ENCODE results near the gene SLIT3. TPM values are rescaled to one million over a fixed set of nuclear protein-coding genes. Genes with fewer than 3 reads are reported as not detected.
"Not testable (repeated sequence)": the region's sequence is repeated elsewhere in the genome, so short reads cannot be mapped to it uniquely, and the experiment has no call there.

The SLIT3 gene
- polyA plus RNA-seq, 1 of the 3 experiments (the other 2 are of a cell fraction) = 119 TPM

GRCh38 chr5:169142264-169142970, 158.5 kb downstream of the SLIT3 start:
- no peak overlapping the region for H3K9ac ChIP-seq
- POLR2A ChIA-PET = interaction anchor here (1.0 to 1.5 kb wide), 2 partner anchors 26 to 43 kb away, joined by 3 to 8 read pairs; no protein-coding TSS in a partner anchor
- no peaks in the 10 kb centered on the region for H3K9me3 ChIP-seq
- peak; percentile 61 for DNase-seq
- peak overlapping the region in 1 of 2 experiments; percentile 79; a peak in 3 of 4 replicates for H3K27ac ChIP-seq (ENCODE audit: low read depth in 2 of 2, low read length in 1 of 2)
- peaks cover 0 to 31% of the 10 kb centered on the region in 2 experiments; a peak in 2 of 4 replicates for H3K4me1 ChIP-seq (ENCODE audit: control insufficient read depth in 1 of 2, insufficient read depth in 2 of 2, low read depth in 1 of 2, low read length in 1 of 2)
- TF ChIP-seq, protein P1, sequence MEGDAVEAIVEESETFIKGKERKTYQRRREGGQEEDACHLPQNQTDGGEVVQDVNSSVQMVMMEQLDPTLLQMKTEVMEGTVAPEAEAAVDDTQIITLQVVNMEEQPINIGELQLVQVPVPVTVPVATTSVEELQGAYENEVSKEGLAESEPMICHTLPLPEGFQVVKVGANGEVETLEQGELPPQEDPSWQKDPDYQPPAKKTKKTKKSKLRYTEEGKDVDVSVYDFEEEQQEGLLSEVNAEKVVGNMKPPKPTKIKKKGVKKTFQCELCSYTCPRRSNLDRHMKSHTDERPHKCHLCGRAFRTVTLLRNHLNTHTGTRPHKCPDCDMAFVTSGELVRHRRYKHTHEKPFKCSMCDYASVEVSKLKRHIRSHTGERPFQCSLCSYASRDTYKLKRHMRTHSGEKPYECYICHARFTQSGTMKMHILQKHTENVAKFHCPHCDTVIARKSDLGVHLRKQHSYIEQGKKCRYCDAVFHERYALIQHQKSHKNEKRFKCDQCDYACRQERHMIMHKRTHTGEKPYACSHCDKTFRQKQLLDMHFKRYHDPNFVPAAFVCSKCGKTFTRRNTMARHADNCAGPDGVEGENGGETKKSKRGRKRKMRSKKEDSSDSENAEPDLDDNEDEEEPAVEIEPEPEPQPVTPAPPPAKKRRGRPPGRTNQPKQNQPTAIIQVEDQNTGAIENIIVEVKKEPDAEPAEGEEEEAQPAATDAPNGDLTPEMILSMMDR (IDR thresholded peaks at IDR 0.05) = no peak
- no peak for TF ChIP-seq YY1 (IDR thresholded peaks at IDR 0.05; ENCODE audit: low read depth)
- TF ChIP-seq PBX3 (IDR thresholded peaks at IDR 0.05) = peak; percentile 22; the same call in 1 of the 2 replicates
- no peak for TF ChIP-seq MXI1 (IDR thresholded peaks at IDR 0.05; ENCODE audit: low read depth, low read length)
- TF ChIP-seq TCF12 (IDR thresholded peaks at IDR 0.05) = no peak
- TF ChIP-seq JUND (IDR thresholded peaks at IDR 0.05) = no peak
- TF ChIP-seq RCOR1 (IDR thresholded peaks at IDR 0.05; ENCODE audit: low read length) = peak; percentile 88; the same call in 1 of the 2 replicates
- no peak for TF ChIP-seq NRF1 (IDR thresholded peaks at IDR 0.05; ENCODE audit: low read depth, low read length)
- TF ChIP-seq RXRA (IDR thresholded peaks at IDR 0.05; ENCODE audit: borderline replicate concordance, low read depth) = no peak
- TF ChIP-seq EP300 (IDR thresholded peaks at IDR 0.05; ENCODE audit: borderline replicate concordance in 1 of 2, low read depth in 1 of 2, low read length in 1 of 2) = peak in 1 of 2 experiments; percentile 95; a peak in 2 of 4 replicates
- TF ChIP-seq, protein P2, sequence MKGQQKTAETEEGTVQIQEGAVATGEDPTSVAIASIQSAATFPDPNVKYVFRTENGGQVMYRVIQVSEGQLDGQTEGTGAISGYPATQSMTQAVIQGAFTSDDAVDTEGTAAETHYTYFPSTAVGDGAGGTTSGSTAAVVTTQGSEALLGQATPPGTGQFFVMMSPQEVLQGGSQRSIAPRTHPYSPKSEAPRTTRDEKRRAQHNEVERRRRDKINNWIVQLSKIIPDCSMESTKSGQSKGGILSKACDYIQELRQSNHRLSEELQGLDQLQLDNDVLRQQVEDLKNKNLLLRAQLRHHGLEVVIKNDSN (IDR thresholded peaks at IDR 0.05; ENCODE audit: borderline replicate concordance, low read depth) = no peak
- no peak for TF ChIP-seq SMC3 (IDR thresholded peaks at IDR 0.05; ENCODE audit: low read depth, low read length)
- peak; percentile 78 for TF ChIP-seq CHD2 (IDR thresholded peaks at IDR 0.05; ENCODE audit: low read length, partially characterized antibody)
- TF ChIP-seq GATA2 (CRISPR knock-in tag; IDR thresholded peaks at IDR 0.05) = peak; percentile 71
- no peak for TF ChIP-seq POLR2AphosphoS5 (IDR thresholded peaks at IDR 0.05; ENCODE audit: low read depth, low read length)
- TF ChIP-seq GABPA (IDR thresholded peaks at IDR 0.05; ENCODE audit: low read depth) = no peak
- no peak for TF ChIP-seq TEAD4 (IDR thresholded peaks at IDR 0.05; ENCODE audit: borderline replicate concordance, insufficient read depth)
- peak; percentile 62; the same call in 1 of the 2 replicates for TF ChIP-seq RFX5 (IDR thresholded peaks at IDR 0.05; ENCODE audit: low read length)
- TF ChIP-seq ELF1 (IDR thresholded peaks at IDR 0.05) = no peak
- no peak for TF ChIP-seq FOSL2 (IDR thresholded peaks at IDR 0.05; ENCODE audit: borderline replicate concordance, low read depth)
- TF ChIP-seq EZH2phosphoT487 (IDR thresholded peaks at IDR 0.05; ENCODE audit: borderline replicate concordance, low read depth) = no peak
- no peak; the same call in none of the 2 replicates for TF ChIP-seq RAD21 (IDR thresholded peaks at IDR 0.05; ENCODE audit: low read length)
- TF ChIP-seq, protein P3, sequence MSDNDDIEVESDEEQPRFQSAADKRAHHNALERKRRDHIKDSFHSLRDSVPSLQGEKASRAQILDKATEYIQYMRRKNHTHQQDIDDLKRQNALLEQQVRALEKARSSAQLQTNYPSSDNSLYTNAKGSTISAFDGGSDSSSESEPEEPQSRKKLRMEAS (IDR thresholded peaks at IDR 0.05; ENCODE audit: low read depth) = no peak
- peak; percentile 65; the same call in 1 of the 2 replicates for TF ChIP-seq FOXJ3 (CRISPR knock-in tag; IDR thresholded peaks at IDR 0.05)
- H3K27me3 ChIP-seq (ENCODE audit: insufficient read depth) = no peaks in the 10 kb centered on the region
- H3K4me3 ChIP-seq (ENCODE audit: low read depth in 2 of 2, low read length in 1 of 2) = no peak overlapping the region
- no peak overlapping the region for H2AFZ ChIP-seq (ENCODE audit: low read depth)
- no peaks in the 10 kb centered on the region; the same call in 1 of the 2 replicates for H4K20me1 ChIP-seq (ENCODE audit: insufficient read depth)
- H3K4me2 ChIP-seq = no peak overlapping the region
- H3K9me2 ChIP-seq = no peaks in the 10 kb centered on the region
- no peaks in the 10 kb centered on the region for H3F3A ChIP-seq (replicated peaks; ENCODE audit: insufficient read depth)
- CTCF ChIA-PET = interaction anchor here (1.0 to 3.4 kb wide), 7 partner anchors 17 to 406 kb away, joined by 3 to 22 read pairs (median 3); no protein-coding TSS in a partner anchor
- no peaks in the 10 kb centered on the region; the same call in 1 of the 2 replicates for H3K79me2 ChIP-seq (ENCODE audit: insufficient read depth)
- 77% methylated on average over 3 of the region's 3 CpGs for WGBS (ENCODE audit: low lambda C conversion rate)
- peaks cover 0 to 8% of the 10 kb centered on the region in 2 experiments for H3K36me3 ChIP-seq (replicated peaks in 1 of 2; ENCODE audit: control insufficient read depth in 1 of 2, insufficient read depth in 2 of 2, low read length in 1 of 2)

GRCh38 chr5:169140215-169140614, 160.7 kb downstream of the SLIT3 start:
- not testable (repeated sequence) for H3K4me2 ChIP-seq

More at GRCh38 chr5:169140215-169140614, 160.7 kb downstream of the SLIT3 start:
- H2AFZ ChIP-seq (ENCODE audit: low read depth); H3K9ac ChIP-seq; H3K27me3 ChIP-seq (ENCODE audit: insufficient read depth); H3K36me3 ChIP-seq (replicated peaks in 1 of 2; ENCODE audit: control insufficient read depth in 1 of 2, insufficient read depth in 2 of 2, low read length in 1 of 2); H3K27ac ChIP-seq (ENCODE audit: low read depth in 2 of 2, low read length in 1 of 2); H3F3A ChIP-seq (replicated peaks; ENCODE audit: insufficient read depth); H4K20me1 ChIP-seq (ENCODE audit: insufficient read depth); H3K9me2 ChIP-seq; H3K9me3 ChIP-seq; H3K79me2 ChIP-seq (ENCODE audit: insufficient read depth); H3K4me3 ChIP-seq (ENCODE audit: low read depth in 2 of 2, low read length in 1 of 2); DNase-seq: not testable (repeated sequence)
- H3K4me1 ChIP-seq (ENCODE audit: control insufficient read depth in 1 of 2, insufficient read depth in 2 of 2, low read depth in 1 of 2, low read length in 1 of 2) = peaks cover 0 to 23% of the 10 kb centered on the region in 2 experiments; a peak in 2 of 4 replicates
- ChIA-PET CTCF (interaction anchor here (3.4 kb wide), 1 partner anchor 149 kb away, joined by 22 read pairs; no protein-coding TSS in a partner anchor), POLR2A (interaction anchor here (0.7 kb wide), 1 partner anchor 41 kb away, joined by 4 read pairs; no protein-coding TSS in a partner anchor)
- 88% methylated on average over 9 of the region's 9 CpGs for WGBS (ENCODE audit: low lambda C conversion rate)

All from SK-N-SH (cell line).